SU-DHL-6 (cell line): ENCODE data around the gene NAMPT.

Source experiments
- CTCF ChIP-seq: fragments of 200-600 bp; sonication (generic); IDR thresholded peaks from one replicate; pipeline ENCODE4 v1.5.1; 2017; ENCODE audit warnings: antibody characterized with exemption, mild to moderate bottlenecking, low read length, moderate library complexity; ENCODE audit not compliant: insufficient read depth, poor library complexity, severe bottlenecking
- EZH2phosphoT487 ChIP-seq: fragments of 200-600 bp; sonication (generic), shearing (Covaris generic); conservative IDR thresholded peaks from 2 replicates; pipeline ENCODE4 v1.6.1; 2018; ENCODE audit warnings: mild to moderate bottlenecking, antibody characterized with exemption, low read length, moderate library complexity, mixed read lengths

DNA sequence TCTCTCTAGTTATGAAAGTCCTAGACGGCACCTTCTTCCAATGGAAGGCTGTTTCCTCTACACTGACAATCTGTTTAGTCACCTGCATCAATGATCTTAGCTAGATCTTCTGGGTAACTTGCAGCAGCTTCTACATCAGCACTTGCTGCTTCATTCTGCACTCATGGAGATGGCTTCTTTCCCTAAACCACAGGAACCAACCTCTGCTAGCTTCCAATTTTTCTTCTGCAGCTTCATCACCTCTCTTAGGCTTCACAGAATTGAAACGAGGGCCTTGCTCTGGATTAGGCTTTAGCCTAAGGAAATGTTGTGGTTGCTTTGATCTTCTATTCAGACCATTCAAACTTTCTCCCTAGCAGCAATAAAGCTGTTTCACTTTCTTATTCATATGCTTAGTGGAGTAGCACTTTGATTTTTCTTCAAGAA is 24.6 kb downstream of the NAMPT start:
- TF ChIP-seq CTCF (no peak), EZH2phosphoT487 (no peak)
